Tongue (tissue), 2 donors: ENCODE results near the gene ZNF670. TPM values are rescaled to one million over a fixed set of nuclear protein-coding genes. Genes with fewer than 3 reads are reported as not detected.

Experiments used
- DNase-seq: peaks from one replicate; pipeline ENCODE4 v3.0.0-alpha.2; 2015
- total RNA-seq: library from RNA; depleted of rRNA; stranded (reverse); fragments of >200 nt; gene quantifications from one replicate; pipeline ENCODE4 v1.2.3, GENCODE V29; 2014

The ZNF670 gene
- total RNA-seq, 1 donor from 2014 or later, result 5.5 TPM

DNA sequence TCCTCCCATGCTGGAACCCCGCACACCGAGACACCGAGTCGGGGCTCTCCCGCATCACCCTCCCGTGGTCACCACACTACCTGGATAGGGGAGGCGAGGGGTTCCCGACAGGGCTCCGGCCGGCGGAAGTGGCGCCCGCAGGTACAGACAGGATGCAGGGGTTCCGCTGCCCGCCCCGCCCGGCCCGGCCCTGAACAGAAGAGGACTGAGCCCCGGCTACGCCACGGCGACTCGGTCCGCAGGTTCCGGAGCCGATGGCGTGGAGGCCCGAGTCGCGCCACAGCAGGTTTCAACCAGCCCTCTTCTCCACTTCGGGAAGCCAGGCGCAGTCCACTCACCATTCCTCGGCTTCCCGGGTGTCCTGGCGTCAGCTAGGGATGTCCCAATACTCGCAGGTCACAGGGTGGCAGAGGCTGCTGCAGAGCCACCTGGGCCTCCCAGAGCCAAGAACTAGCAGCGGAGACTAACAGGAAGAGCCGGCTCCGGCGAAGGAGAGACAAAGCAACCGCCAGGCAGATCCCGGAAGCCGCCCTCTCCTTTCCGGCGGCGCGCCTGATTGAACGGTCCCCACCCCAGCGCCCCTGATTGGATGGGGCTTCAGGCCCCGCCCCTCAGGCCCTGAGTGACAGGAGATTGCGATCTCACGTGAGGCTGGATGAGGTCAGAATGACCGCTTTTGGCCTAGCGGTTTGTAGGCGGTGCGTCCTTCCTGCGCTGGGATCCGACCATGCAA, 25.4 kb upstream of the ZNF670 start, which contains the start of gene ZNF669:
TSS of gene ZNF669 (minus strand) at position 498 of the 733 bp plus-strand sequence. CDS start at position 341, 157 bp downstream.
- DNase-seq, result peak; percentile 99

DNA sequence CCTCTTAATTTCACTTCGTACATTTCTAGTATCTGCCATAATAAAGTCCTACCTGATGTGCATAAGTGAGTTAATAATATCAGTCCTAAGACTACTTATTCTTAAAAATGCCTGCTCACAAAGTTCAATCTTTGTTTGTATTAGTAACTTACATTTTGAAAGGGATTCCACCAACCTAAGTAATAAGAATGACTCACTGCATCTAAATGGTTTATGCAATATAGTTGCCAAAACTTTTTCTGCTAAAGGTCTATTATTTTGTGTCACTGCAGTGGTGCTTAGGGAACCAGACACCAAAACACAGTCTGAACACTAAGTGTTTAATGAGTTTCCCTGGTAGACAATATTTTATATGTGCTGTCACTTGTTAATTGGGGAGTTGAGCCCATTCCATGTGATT, 23.8 kb upstream of the ZNF670 start:
- no peak for DNase-seq

DNA sequence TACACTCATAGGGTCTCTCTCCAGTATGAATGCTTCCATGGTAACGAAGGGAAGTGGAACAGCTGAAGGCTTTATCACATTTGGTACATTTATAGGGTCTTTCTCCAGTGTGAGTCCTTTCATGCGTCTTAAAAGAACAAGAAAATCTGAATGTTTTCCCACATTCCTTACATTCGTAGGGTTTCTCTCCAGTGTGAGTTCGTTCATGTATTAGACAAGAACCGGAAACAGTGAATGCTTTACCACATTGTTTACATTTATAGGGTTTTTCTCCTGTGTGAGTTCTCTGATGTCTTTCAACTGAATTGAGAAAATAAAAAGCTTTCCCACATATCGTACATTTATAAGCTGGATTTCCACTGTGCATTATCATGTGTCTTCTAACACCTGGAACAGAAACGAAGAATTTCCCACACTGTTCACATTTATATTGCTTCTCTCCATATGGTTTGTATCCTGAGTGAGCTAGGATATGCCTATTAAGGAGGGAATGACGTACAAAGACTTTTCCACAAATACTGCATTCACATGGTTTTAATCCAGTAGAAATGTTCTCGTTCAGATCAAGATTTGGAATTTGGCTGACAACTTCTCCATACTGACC, 22.2 kb upstream of the ZNF670 start:
- DNase-seq, result no peak

DNA sequence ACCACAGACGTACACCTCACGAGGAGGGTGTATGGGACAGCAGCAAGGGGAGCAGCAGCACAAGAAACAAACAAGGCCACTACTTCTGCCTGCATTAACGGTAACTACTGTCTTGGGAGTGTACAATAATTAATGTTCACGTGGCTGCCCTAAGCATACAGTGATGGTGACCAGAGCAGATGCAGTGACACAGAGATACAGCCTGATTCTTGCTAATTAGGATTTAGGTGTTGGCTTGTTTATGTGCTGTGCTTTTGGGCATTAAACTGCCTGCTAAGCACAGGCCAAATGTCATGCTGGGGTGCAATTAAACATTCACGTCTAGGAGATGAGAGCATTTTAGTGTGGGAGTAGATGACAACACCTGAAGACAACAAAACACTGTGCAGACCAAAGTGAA, 18.3 kb upstream of the ZNF670 start:
- DNase-seq, result no peak

DNA sequence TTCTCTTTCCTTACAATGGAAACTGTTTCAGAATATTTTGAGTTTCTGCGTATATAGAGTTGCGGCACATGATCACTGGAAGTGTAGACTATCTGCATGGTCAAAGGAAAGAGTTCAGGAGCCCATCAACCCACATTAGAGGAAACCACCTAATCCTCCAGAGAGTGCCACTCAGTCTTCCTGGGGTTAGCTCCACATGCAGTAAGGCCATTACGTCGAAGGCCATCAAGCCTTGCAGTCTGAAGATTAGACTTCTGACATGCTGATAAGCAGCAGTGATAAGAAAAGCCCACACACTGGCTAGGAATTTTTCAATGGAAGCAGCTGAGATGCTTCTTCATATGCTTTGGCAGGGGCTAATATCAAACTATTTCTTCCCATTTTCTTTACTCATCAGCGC, 17.9 kb upstream of the ZNF670 start:
- no peak for DNase-seq

DNA sequence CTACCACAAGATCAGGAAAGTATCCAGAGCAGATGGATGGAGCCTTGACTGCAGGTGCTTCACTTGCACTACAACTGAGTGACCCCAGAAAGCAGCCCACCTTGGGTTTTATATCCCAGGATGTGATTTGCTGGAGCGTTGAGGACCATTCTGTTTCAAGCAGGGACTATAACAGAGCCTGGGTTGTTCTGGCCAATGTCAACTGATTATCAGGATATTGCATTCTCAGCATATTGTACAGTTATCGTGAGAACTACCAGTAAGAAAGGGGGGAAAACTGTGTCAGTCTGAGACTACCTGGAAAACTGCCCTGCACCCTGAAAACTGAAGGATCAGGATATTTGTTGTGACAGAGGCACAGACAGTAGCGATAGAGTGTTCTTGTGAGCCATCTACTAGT, 17.5 kb upstream of the ZNF670 start:
- DNase-seq, result no peak

DNA sequence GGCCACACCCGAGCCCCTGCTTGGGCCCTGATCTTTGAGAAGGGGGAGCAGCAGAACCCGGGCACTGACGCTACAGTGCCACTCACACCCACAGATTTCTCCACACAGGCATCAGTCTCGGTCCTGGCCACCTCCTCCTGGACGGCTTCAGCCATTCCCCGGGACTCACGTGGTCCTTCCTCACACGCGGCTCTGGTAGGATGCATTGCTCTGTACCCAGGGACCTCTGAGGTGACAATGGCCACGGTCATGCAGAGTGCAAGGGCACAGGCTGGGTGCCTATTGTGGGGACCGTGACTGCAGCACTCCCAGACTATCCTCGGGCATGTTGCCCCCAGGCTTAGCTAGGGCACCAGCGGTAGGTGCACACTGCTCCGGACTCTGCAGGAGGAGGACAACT, 11.8 kb upstream of the ZNF670 start:
- DNase-seq, result no peak

DNA sequence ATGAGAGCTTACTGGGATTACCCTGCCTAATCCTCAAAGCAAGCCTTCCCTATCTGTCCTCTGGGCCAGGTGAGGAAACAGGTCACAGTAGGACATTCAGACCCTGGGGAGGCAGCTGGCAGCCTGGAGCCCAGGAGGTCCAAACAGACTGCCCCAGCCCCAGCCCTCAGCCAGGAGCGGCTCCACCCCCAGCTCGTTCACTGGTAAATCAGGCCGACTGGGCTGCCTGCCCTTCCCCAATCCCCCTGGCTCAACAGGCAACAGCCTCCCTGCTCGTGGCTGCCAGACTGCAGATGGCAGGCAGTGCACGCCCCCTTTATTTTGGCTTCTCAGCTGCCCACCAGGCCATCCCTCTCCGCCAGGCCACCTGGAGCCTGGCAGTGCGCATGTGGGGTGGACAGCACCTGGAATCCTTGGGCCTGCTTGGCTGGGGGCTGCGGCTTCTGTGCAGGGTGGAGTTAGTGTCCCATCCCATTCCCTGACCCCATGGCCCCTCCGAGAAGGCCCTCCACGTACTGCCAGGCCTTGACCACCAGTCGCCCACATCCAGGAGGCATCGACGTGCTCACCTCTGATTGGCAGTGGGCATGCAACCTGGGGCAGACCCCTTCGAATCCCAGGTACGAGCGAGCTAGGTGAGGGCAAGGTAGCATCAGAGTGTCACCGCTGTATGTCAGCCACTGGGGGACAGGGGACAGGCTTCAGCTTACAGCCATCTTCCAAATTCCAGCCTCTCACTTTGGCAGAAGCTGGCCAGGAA, 11.2 kb upstream of the ZNF670 start:
- peak; percentile 21 for DNase-seq

DNA sequence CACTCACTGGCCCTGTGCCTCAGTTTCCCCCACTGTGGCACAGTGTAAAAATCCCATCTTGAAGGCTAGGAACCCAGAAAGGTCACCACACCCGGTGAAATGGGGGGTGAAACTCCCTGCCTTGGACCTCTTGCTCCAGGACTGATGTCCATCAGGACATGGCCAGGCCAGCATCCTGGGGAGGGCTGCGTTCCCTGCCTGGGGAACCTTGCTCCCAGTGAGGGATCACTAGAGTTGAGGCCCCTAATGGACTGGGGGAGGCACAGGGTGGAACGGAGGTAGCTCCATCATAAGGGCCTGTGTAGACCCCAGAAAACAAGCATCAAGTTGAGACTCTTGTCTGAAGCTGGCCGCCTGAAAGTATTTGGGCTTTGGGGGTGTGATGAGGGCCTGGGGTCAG, 10.4 kb upstream of the ZNF670 start:
- no peak for DNase-seq

DNA sequence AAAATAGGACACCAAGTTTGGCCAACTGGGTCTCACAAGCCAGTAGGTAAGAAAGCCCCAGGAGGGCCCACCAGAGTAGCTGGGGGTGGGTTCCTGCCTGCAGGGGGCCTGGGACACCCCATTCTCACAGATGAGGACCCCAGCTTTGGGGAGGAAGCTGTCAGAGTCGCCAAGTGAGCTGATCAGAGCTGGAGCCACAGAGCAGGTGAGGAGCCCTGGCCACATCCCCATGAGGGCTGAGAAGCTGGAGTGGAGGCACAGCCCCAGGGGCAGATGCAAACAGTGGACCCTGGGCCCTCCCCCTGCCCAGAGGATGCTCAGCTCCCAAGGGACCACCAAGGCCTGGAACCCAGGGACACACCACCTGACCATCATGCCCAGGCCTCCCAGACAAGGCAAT, 8.6 kb upstream of the ZNF670 start:
- DNase-seq, result no peak

DNA sequence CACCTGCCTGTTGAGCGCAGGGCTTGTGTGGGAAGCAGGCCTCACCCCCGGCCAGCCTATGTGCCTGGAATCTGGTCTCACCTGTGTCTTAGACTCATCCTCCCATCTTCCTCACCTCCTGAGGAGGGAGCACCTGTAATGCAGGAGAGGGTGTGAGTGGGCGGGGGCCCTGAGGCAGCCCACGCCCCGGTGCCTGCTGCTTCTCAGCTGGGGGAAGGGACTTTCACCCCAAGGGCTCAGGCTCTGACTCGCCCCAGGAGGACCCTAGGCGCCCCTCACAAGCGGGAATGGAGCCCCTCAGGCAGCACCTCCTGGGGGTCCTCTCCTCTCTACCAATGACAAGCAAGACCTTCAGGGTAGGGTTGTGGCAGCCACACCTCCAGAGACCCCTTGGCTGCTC, 6.7 kb upstream of the ZNF670 start:
- DNase-seq, result no peak

DNA sequence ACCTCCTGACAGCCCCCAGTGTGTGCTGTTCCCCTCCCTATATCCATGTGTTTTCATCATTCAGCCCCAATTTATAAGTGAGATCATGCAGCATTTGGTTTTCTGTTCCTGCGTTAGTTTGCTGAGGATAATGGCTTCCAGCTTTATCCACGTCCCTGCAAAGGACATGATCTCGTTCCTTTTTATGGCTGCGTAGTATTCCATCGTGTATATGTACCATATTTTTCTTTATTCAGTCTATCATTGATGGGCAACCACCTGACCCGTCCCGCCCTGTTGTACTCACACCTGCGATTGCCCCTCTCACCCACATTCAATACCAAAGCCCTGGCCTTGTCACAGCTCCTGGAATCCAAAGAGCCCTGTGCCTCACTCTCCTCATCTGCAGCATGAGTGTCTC, 6.2 kb upstream of the ZNF670 start:
- DNase-seq, result no peak

DNA sequence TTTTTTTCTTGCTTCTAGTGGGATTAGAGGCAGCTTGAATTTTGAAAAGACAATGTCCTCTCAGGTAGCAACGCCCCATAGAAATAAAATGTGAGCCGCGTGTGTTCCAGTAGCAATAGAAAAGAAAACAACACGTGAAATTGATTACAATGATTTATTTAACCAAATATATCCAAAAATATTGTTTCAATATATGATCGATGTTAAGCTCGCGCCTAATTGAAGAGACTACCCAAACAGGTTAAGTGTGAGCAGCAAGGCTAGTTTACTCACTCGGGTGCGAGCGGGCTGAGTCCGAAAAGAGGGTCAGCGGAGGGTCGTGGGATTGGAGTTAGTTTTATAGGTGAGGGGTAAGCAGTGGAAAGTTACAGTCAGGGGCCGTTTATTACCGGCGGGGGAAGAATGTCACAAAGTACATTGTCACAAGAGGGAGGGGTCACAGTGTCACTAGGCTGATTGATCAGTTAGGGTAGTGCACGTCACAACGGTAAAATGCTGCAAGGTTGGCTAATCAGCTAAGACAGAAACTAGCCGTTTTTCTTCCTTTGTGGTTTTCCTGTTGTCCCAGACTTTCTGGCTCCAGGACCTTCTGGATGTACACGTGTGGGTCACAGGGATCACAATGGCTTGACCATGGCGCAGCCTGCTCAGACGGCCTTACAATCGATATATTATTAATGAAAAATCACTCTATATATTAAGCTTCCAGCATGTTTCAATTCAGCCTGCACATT, 697 bp upstream of the ZNF670 start:
- peak; percentile 1 for DNase-seq

DNA sequence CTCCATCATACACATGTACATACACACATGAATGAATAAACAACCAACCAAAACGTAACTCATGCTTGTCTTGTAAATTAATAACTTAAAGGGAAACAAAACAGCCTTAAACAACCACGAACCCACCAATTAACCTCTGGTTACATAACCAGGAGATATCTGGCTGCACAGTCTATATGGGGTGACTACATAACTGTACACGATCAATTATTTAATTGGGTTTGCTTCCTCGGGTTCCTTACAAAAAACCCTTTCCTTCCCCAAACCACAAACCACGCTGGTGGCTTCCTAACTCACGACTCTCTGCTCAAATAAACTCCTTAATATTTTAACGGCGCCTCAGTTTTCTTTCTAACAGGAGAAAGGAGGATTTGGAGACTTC, 744 bp downstream of the ZNF670 start:
- no peak for DNase-seq

DNA sequence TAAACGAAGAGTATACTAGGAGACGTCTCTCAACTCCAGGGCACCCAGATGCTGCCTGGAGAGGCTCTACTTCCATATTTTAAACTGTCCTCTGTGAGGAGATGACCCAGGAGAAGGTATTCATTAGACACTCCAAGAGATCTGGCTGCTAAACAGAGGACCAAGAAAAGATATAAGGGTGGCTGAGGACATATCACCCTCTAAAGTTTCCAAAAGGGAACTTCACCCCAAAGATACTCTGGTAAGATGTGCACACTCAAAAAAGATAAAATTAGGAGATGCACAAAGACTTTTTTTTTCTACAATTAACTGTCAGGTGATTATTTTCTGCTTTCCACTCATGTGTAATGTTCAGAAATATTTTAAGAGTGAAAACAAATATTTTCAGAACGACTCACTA, 1.4 kb downstream of the ZNF670 start:
- no peak for DNase-seq

DNA sequence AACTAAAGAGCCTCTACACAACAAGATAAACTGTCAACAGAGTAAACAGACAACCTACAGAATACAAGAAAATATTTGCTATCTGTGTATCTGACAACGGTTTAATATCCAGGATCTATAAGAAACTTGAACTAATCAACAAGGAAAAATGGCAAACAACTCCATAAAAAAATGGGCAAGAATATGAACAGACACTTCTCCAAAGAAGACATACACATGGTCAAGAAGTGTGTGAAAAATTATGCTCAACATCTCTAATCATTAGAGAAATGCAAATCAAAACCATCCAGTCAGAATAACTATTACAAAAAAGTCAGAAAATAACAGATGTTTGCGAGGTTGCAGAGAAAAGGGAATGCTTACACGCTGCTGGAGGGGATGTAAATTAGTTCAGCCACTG, 8.0 kb downstream of the ZNF670 start:
- DNase-seq, result no peak

DNA sequence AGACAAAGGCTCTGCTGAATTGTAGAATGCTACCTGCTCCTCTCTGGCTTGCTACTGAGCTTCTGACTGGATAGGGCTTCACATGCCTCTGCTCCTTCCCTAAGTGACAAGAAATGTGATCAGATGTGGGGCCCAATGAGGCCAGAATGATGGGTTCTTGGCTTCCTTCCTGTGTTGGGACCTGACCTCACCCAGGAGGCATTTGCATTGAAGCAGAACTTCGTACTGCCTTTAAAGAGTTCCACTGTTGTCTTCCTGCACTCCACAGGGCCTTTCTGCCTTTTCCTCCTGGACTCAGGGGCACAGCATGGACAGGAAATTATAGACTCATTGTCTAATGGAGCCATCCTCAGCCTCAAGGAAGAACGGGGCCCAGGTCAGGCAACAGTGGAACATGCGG, 14.3 kb downstream of the ZNF670 start:
- DNase-seq, result no peak

DNA sequence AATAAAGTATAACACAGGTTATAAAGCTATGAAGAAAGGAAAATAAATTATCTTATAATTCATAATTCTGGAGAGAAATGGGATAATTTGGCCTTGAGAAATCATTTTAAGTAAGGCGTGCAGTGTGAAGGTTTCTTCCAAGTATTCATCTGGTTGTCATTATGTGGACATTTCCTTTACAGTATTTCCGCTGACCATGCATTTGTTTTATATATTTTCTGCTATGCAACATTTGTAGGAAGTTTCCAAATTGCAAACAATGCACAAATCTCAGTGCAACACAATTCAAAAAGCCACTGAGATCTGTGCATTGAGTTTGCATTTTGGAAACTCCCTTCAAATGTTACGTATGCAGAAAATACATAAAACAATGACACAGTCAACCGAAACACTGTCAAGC, 17.8 kb downstream of the ZNF670 start:
- DNase-seq, result peak; percentile 1

DNA sequence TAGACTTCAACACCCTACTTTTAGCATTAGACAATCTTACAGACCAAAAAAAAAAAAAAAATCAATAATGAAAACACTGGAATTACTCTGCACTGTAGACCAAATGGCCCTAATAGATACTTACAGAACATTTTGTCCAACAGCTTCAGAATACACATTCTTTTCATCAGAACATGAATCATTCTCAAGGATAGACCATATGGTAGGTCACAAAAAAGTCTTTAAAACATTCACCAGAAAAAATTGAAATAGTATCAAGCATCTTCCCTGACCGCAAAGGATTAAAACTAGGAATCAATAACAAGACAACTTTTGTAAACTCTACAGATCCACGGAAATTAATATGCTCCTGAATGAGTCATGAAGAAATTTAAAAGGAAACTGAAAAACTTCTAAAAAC, 22.5 kb downstream of the ZNF670 start:
- DNase-seq, result no peak

DNA sequence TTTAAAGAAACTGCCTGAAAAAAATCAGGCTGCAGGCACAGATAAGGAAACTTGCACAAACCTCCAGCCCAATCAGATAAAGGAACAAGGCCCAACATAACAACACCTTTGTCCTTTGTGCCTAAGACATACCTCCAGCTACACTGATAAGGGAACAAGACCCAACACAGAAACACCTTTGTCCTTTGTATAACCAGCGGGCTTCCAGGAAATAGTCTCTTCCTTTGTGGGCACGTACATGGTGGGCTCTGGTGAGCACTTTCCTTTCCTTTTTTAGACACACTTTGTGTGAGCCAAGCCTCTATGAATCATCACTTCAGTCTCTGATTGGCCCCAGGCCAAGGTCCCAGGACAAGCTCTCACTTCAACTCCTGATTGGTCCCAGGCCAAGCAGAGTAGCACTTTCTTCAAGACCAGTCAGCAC, 23.6 kb downstream of the ZNF670 start:
- no peak for DNase-seq

DNA sequence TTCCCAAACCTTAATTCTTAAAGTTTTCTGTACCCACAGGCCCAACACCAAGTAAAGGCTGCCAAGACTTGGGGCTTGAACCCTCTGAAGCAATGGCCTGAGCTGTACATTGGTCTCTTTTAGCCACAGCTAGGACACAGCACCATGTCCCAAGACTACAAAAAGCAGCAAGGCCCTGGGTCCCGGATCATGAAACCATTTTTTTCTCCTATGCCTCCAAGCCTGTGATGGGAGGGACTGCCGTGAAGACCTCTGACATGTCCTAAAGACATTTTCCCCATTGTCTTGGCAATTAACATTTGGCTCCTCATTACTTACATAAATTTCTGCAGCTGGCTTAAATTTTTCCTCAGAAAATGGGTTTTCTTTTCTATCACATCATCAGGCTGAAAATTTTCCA, 30.9 kb downstream of the ZNF670 start:
- DNase-seq, result no peak

DNA sequence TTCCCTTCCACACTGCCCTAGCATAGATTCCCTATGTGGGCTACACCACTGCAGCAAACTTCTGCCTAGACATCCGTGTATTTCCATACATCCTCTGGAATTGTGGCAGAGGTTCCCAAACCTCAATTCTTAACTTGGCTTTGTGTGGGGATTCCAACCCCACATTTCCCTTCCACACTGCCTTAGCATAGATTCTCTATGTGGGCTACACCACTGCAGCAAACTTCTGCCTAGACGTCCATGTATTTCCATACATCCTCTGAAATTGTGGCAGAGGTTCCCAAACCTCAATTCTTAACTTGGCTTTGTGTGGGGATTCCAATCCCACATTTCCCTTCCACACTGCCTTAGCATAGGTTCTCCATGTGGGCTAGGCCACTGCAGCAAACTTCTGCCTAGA, 31.4 kb downstream of the ZNF670 start:
- no peak for DNase-seq

DNA sequence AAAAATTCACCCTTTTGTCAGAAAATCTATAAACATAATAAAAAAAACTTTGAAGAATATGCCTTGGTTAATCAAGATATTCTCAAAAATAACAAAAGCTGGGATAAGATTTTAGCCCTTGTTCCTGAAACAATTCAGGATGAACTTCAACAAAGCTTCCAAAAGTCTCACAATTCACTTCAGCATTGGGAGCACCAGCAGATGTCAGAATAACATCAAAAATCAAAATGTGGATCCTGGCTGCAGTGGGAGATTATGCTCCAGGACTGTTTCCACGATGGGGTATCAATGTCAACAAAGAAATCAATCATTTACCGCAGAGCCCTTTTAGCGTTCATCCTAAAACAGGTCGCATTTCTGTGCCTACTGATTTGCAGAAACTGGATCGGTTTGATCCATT, 35.2 kb downstream of the ZNF670 start:
- DNase-seq, result no peak
